Activated CD4-positive, alpha-beta T cell treated with anti-CD3 and anti-CD28 coated beads for 24 hours (primary cell): ENCODE measurements around the gene SMIM28.
"Not testable (repeated sequence)": the region's sequence is repeated elsewhere in the genome, so short reads cannot be mapped to it uniquely, and the experiment has no call there.

Source experiments
- DNase-seq, 2 donors: peaks; one replicate each; pipeline ENCODE4 v3.0.0-alpha.2; 2020; ENCODE audit warnings: low read depth in 2 of 2

Gene SMIM28

GRCh38 chr6:138377844-138378243, at the start of gene SMIM28:
SMIM28 (plus strand) TSS chr6:138377905; CDS start chr6:138378073, 168 bp downstream.
- DNase-seq: no peak

- DNase-seq: no peak
Measured at GRCh38 chr6:138328210-138328609, 49.5 kb upstream of the SMIM28 start.

- no peak for DNase-seq
Measured at GRCh38 chr6:138330763-138331162, 46.9 kb upstream of the SMIM28 start.

GRCh38 chr6:138331444-138331843, 46.3 kb upstream of the SMIM28 start:
- no peak for DNase-seq

DNA sequence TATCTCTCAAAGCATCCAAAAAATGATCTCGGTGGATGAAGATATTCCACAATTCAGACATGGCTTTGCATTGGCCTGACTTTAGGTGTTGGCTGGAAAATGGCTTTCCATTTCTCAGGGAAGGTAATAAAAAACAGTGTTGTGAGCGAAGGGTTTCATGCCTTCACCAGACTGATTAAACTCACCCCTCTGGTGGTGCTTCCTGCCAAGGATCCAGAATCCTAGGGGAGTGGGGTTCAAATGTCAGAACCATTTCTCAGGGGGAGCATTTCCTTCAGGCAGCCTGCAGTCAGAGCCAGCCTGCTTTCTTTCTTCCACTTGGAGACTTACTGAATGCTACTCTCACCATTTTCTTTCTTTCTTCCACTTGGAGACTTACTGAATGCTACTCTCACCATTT, 45.7 kb upstream of the SMIM28 start:
- DNase-seq: no peak

DNA sequence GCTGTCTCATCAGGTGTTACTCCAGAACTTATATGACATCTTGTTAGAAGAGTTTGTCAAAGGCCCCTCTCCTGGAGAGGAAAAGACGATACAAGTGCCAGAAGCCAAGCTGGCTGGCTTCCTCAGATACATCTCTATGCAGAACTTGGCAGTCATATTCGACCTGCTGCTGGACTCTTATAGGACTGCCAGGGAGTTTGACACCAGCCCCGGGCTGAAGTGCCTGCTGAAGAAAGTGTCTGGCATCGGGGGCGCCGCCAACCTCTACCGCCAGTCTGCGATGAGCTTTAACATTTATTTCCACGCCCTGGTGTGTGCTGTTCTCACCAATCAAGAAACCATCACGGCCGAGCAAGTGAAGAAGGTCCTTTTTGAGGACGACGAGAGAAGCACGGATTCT, 43.7 kb upstream of the SMIM28 start:
- no peak for DNase-seq

- no peak for DNase-seq
Measured at GRCh38 chr6:138334963-138335362, 42.7 kb upstream of the SMIM28 start.

- no peak for DNase-seq
Measured at GRCh38 chr6:138336221-138336620, 41.5 kb upstream of the SMIM28 start.

DNA sequence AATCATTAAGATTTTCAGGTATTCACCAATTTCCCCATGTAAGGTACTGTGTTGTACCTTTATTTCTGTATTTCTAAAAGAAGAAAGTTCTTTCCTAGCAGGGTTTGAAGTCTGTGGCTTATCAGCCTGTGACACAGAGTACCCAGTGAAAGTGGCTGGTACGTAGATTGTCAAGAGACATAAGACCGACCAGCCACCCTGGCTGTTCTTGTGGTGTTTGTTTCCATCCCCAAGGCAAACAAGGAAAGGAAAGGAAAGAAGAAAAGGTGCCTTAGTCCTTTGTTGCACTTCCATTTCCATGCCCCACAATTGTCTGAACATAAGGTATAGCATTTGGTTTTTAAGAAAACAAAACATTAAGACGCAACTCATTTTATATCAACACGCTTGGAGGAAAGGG, 40.6 kb upstream of the SMIM28 start:
- no peak for DNase-seq

- DNase-seq: no peak
Measured at GRCh38 chr6:138339024-138339423, 38.7 kb upstream of the SMIM28 start.

- no peak for DNase-seq
Measured at GRCh38 chr6:138341176-138341575, 36.5 kb upstream of the SMIM28 start.

DNA sequence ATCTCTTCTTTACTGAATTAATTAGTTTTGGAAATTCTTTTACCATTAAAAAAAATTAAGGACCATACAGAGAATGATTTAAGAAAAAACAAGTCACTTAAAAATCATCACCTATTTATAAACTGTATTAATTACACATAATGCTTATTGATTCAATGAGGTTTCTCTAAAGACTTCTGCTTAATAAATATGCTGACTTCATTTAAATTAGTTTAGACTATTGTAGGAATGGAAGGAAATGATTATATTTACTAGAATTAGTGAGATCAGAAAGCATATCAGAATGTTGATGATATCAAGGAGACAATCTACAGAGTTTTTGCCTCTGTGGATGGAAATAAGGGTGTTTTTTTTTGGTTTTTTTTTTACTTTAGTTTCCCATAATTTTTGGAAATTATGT, 34.6 kb upstream of the SMIM28 start:
- DNase-seq: no peak

DNA sequence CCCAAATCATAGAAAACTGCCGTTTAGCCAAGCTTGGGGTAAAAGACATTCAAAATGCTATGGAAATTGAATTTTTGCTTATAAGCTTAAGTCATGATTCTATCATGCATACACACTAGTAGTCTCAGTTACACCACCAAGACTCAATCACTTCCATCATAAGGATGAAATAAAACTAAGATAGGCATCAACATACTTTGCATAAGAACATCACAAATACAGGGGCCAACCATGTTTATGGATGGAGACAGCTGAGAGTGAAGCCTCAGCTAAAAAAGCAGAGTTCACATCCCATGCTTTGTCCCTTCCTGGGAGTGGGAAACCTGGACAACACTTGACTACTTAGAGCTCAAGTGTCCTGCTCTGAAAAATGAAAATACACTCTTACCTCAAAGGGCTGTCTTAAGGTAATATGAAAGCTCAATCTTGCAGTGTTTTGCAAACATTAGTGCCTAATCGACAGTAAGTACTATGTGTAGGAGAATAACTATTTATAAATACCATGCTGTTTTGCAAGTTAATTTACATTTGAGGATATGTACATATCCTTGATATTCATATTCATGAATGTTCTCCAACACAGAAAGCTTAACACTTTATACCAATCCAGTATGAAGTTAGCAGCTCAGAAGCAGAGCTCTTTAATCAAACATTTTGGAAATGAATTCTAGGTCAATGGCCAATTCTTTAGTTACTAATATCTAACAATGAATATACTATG, 32.0 kb upstream of the SMIM28 start:
- DNase-seq: no peak

GRCh38 chr6:138346302-138347195, 31.2 kb upstream of the SMIM28 start:
- DNase-seq: no peak

- no peak for DNase-seq
Measured at GRCh38 chr6:138347864-138348263, 29.8 kb upstream of the SMIM28 start.

- no peak for DNase-seq
Measured at GRCh38 chr6:138349891-138350290, 27.8 kb upstream of the SMIM28 start.

GRCh38 chr6:138357928-138358327, 19.8 kb upstream of the SMIM28 start:
- no peak for DNase-seq

- not testable (repeated sequence) for DNase-seq
Measured at GRCh38 chr6:138368684-138369083, 9.0 kb upstream of the SMIM28 start.

- DNase-seq: no peak
Measured at GRCh38 chr6:138370631-138371451, 6.9 kb upstream of the SMIM28 start.

- no peak for DNase-seq
Measured at GRCh38 chr6:138371452-138371711, 6.3 kb upstream of the SMIM28 start.

DNA sequence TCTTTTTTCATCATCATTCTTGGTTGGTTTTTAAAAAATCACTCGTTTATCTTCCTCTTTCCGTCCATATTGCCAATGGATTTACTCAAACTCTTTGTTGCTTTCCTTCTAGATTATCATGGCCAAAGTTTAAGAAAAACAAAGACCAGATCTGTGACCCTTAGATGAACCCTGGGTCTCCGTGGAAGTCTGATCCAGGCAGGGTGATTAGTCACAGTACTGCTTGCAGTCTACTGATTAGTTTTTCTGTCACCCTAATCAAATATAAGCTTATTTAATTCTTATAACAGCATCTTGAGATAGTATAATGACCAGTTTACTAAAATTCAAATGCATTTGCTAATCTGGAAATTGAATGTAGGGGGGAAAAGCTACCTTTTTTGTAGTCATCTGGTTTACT, 6.0 kb upstream of the SMIM28 start:
- no peak for DNase-seq

DNA sequence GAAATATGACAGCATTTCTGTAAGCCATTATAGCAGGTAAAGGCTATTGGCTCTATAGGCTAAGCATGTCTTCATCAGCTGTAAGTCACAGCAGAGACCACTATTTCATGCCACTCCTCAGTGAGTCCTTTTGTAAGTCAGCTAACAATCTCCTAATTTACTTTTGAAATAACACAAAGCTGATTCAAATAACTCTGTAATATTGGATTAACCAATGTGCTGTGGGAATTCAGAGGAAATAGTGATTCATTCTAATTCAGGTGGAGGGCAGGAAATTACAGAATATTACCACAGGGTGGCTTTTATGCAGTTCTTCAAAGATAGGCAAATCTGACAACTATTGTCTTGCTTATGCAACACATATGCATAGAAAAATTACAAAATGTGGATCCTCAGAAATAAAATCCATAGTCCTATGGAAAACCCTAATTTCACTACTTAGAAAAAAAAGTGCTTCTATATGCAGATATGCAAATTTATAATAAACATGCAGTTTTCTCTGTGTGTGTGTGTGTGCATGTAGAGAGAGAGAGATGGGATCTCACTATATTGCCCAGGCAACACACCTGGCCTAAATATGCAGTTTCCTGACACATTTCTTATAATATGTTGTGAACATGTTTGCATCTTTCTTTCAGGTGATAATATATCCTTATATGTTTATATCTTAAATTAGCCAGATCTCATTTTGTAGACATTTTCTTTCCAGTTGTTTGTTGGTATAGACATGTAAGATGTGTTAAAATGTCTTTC, 4.8 kb upstream of the SMIM28 start:
- DNase-seq: no peak
